ENCODE results near the gene ASCL1. TPM values are rescaled to one million over a fixed set of nuclear protein-coding genes. Genes with fewer than 3 reads are reported as not detected.

Gene ASCL1
- total and polyA plus RNA-seq, 2 of the 13 experiments (the other 11 are each of a cell fraction or from before 2014, with no cell fraction given): not detected

GRCh38 chr12:102992297-102992696 lies 34.8 kb downstream of the ASCL1 start (continued):
- no peak for TF ChIP-seq HNRNPK (IDR thresholded peaks at IDR 0.05; ENCODE audit: low read depth, low read length, poor library complexity, severe bottlenecking)
- no peak for TF ChIP-seq ZFX (CRISPR knock-in tag; IDR thresholded peaks at IDR 0.05; ENCODE audit: low read depth)
- TF ChIP-seq ZBTB38 (CRISPR knock-in tag; IDR thresholded peaks at IDR 0.05): no peak

- WGBS (ENCODE audit: low lambda C conversion rate): 50% methylated on average over 4 of the region's 4 CpGs
- no peak overlapping the region for H3K9ac ChIP-seq (ENCODE audit: insufficient read depth, low read depth, low read length)
- H3K79me2 ChIP-seq (ENCODE audit: insufficient read depth, low read length): no peaks in the 10 kb centered on the region
- intact Hi-C loops (cut with micrococcal nuclease; ENCODE audit: unreplicated experiment): no loop called here
- H3K4me2 ChIP-seq (ENCODE audit: low read depth, low read length): no peak overlapping the region
- H3K4me1 ChIP-seq (ENCODE audit: insufficient read depth, low read length): no peaks in the 10 kb centered on the region
- no peaks in the 10 kb centered on the region for H3K27me3 ChIP-seq (ENCODE audit: control insufficient read depth in 1 of 2, insufficient read depth in 2 of 2, low read length in 2 of 2)
- H3K9me3 ChIP-seq (ENCODE audit: low read length): peaks cover 8% of the 10 kb centered on the region
- H4K20me1 ChIP-seq (ENCODE audit: insufficient read depth, low read length): no peaks in the 10 kb centered on the region
- BruUV-seq (replicated peaks): no TSS peak
- no peak overlapping the region for H2AFZ ChIP-seq (ENCODE audit: low read length)
- no peak overlapping the region for H3K4me3 ChIP-seq (replicated peaks in 1 of 3; ENCODE audit: insufficient read depth in 1 of 3, low read depth in 2 of 3, low read length in 3 of 3)
- CTCF ChIA-PET (ENCODE audit: low intra/inter-chr PET ratio, low total read pairs): no interaction called here
- FAIRE-seq: no peak
- TF ChIP-seq ZMYM3 (CRISPR knock-in tag; IDR thresholded peaks at IDR 0.05) (no peak), ZBTB21 (CRISPR knock-in tag; IDR thresholded peaks at IDR 0.05) (no peak), ZFP36 (IDR thresholded peaks at IDR 0.05; ENCODE audit: borderline replicate concordance, low read depth, low read length, partially characterized antibody) (no peak), ZNF180 (CRISPR knock-in tag; IDR thresholded peaks at IDR 0.05; ENCODE audit: borderline replicate concordance, low read depth) (no peak)
- TF ChIP-seq, protein P1, sequence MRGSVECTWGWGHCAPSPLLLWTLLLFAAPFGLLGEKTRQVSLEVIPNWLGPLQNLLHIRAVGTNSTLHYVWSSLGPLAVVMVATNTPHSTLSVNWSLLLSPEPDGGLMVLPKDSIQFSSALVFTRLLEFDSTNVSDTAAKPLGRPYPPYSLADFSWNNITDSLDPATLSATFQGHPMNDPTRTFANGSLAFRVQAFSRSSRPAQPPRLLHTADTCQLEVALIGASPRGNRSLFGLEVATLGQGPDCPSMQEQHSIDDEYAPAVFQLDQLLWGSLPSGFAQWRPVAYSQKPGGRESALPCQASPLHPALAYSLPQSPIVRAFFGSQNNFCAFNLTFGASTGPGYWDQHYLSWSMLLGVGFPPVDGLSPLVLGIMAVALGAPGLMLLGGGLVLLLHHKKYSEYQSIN (CRISPR knock-in tag; IDR thresholded peaks at IDR 0.05; ENCODE audit: borderline replicate concordance): no peak
- H3K36me3 ChIP-seq (replicated peaks in 1 of 2; ENCODE audit: control insufficient read depth in 1 of 2, insufficient read depth in 2 of 2, low read length in 2 of 2): no peaks in the 10 kb centered on the region
- ATAC-seq: no peak
- POLR2A ChIA-PET: no interaction called here
- DNase-seq (ENCODE audit: low spot score): no peak
- in situ Hi-C loops (cut with HindIII; ENCODE audit: extremely low pct_ligation_motif_present, low pct_unique_long_range_greater_than_20kb): no loop called here
- H3K27ac ChIP-seq (ENCODE audit: extremely low read length, insufficient read depth, low read length): no peak overlapping the region
Observed at GRCh38 chr12:102992720-102993119, 35.2 kb downstream of the ASCL1 start.

All from HepG2 (cell line).